ENCODE measurements around the gene SCYGR8.
A peak's percentile ranks its signal among the peaks of the same experiment; 100 is the strongest.
"Not testable (repeated sequence)": the region's sequence is repeated elsewhere in the genome, so short reads cannot be mapped to it uniquely, and the experiment has no call there.

Gene SCYGR8

DNA sequence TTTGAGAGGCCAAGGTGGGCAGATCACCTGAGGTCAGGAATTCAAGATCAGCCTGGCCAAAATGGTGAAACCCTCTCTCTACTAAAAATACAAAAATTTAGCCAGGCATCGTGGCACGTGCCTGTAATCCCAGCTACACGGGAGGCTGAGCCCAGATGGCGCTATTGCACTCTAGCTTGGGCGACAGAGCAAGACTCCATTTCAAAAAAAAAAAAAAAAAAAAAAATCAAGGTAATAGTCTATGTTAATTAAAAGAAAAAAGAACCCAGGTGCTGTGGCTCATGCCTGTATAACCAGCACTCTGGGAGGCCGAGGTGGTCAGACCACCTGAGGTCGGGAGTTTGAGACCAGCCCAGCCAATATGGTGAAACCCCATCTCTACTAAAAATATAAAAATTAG is 5.0 kb upstream of the SCYGR8 start:
- ATAC-seq (ENCODE audit: insufficient read depth, low read depth); H3K4me1 ChIP-seq (ENCODE audit: insufficient read depth, low read length); DNase-seq; H3K4me3 ChIP-seq (ENCODE audit: low read depth in 1 of 2, low read length in 2 of 2); H3K27me3 ChIP-seq (ENCODE audit: insufficient read depth, low read length, poor library complexity); H4K20me1 ChIP-seq (ENCODE audit: insufficient read depth, low read length); H3K4me2 ChIP-seq (ENCODE audit: insufficient read depth, low read length); H3K27ac ChIP-seq (ENCODE audit: low read length); H3K9me3 ChIP-seq (ENCODE audit: insufficient read depth, low read length, severe bottlenecking); H3K79me2 ChIP-seq (ENCODE audit: insufficient read depth, low read length); H2AFZ ChIP-seq (ENCODE audit: low read depth, low read length); H3K36me3 ChIP-seq (ENCODE audit: insufficient read depth, low read length); H3K9ac ChIP-seq (ENCODE audit: low read depth, low read length): not testable (repeated sequence)
- TF ChIP-seq, protein P1, sequence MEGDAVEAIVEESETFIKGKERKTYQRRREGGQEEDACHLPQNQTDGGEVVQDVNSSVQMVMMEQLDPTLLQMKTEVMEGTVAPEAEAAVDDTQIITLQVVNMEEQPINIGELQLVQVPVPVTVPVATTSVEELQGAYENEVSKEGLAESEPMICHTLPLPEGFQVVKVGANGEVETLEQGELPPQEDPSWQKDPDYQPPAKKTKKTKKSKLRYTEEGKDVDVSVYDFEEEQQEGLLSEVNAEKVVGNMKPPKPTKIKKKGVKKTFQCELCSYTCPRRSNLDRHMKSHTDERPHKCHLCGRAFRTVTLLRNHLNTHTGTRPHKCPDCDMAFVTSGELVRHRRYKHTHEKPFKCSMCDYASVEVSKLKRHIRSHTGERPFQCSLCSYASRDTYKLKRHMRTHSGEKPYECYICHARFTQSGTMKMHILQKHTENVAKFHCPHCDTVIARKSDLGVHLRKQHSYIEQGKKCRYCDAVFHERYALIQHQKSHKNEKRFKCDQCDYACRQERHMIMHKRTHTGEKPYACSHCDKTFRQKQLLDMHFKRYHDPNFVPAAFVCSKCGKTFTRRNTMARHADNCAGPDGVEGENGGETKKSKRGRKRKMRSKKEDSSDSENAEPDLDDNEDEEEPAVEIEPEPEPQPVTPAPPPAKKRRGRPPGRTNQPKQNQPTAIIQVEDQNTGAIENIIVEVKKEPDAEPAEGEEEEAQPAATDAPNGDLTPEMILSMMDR (IDR thresholded peaks at IDR 0.05; ENCODE audit: borderline replicate concordance, extremely low read depth, low read length, poor library complexity, severe bottlenecking) = peak; percentile 12

DNA sequence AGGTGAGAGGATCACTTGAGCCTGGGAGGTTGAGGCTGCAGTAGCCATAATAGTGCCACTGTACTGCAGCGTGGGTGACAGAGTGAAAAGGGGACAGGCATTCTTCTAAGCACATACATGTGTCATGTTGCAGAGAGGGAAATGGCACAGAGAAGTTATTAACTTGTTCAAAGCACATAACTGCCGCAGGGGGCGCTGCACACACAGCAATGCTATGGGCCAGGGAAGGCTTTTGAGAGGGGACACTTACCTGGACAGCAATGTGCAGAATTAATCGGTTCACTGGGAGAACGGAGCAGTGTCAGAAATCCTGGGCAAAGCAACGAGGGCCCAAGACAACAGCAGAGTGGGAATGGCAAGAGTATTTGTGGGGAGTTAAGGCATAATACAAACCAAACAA is 2.4 kb downstream of the SCYGR8 start:
- no peaks in the 10 kb centered on the region for H3K36me3 ChIP-seq (ENCODE audit: insufficient read depth, low read length)
- no peaks in the 10 kb centered on the region for H3K9me3 ChIP-seq (ENCODE audit: insufficient read depth, low read length, severe bottlenecking)
- H3K27me3 ChIP-seq (ENCODE audit: insufficient read depth, low read length, poor library complexity) = no peaks in the 10 kb centered on the region
- DNase-seq (no peak), ATAC-seq (ENCODE audit: insufficient read depth, low read depth) (no peak)
- no peaks in the 10 kb centered on the region for H3K4me1 ChIP-seq (ENCODE audit: insufficient read depth, low read length)
- TF ChIP-seq, protein P1 (IDR thresholded peaks at IDR 0.05; ENCODE audit: borderline replicate concordance, extremely low read depth, low read length, poor library complexity, severe bottlenecking) = no peak
- TF ChIP-seq EZH2 (IDR thresholded peaks at IDR 0.05; ENCODE audit: borderline replicate concordance, low read depth, low read length, severe bottlenecking) = no peak
- H3K79me2 ChIP-seq (ENCODE audit: insufficient read depth, low read length) = no peaks in the 10 kb centered on the region
- H4K20me1 ChIP-seq (ENCODE audit: insufficient read depth, low read length) = no peaks in the 10 kb centered on the region
- no peak overlapping the region for H3K9ac ChIP-seq (ENCODE audit: low read depth, low read length)
- H2AFZ ChIP-seq (ENCODE audit: low read depth, low read length) = no peak overlapping the region
- H3K4me3 ChIP-seq (ENCODE audit: low read depth in 1 of 2, low read length in 2 of 2) = no peak overlapping the region
- no peak overlapping the region for H3K27ac ChIP-seq (ENCODE audit: low read length)
- no peak overlapping the region for H3K4me2 ChIP-seq (ENCODE audit: insufficient read depth, low read length)

DNA sequence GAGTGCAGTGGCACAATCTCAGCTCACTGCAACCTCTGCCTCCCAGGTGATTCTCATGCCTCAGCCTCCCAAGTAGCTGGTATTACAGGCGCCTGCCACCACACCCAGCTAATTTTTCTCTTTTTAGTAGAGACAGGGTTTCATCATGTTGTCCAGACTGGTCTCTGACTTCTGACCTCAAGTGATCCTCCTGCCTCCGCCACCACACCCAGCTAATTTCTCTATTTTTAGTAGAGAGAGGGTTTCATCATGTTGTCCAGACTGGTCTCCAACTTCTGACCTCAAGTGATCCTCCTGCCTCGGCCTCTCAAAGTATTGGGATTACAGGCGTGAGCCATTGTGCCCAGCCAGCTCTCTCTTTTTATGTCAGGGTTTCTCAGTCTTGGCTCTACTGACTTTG is 10.6 kb downstream of the SCYGR8 start:
- H3K36me3 ChIP-seq (ENCODE audit: insufficient read depth, low read length); H3K4me3 ChIP-seq (ENCODE audit: low read depth in 1 of 2, low read length in 2 of 2); H2AFZ ChIP-seq (ENCODE audit: low read depth, low read length); H3K79me2 ChIP-seq (ENCODE audit: insufficient read depth, low read length); H3K9me3 ChIP-seq (ENCODE audit: insufficient read depth, low read length, severe bottlenecking); H3K27ac ChIP-seq (ENCODE audit: low read length); H3K4me2 ChIP-seq (ENCODE audit: insufficient read depth, low read length); H3K4me1 ChIP-seq (ENCODE audit: insufficient read depth, low read length); DNase-seq; H3K9ac ChIP-seq (ENCODE audit: low read depth, low read length); ATAC-seq (ENCODE audit: insufficient read depth, low read depth); H3K27me3 ChIP-seq (ENCODE audit: insufficient read depth, low read length, poor library complexity); H4K20me1 ChIP-seq (ENCODE audit: insufficient read depth, low read length): not testable (repeated sequence)

DNA sequence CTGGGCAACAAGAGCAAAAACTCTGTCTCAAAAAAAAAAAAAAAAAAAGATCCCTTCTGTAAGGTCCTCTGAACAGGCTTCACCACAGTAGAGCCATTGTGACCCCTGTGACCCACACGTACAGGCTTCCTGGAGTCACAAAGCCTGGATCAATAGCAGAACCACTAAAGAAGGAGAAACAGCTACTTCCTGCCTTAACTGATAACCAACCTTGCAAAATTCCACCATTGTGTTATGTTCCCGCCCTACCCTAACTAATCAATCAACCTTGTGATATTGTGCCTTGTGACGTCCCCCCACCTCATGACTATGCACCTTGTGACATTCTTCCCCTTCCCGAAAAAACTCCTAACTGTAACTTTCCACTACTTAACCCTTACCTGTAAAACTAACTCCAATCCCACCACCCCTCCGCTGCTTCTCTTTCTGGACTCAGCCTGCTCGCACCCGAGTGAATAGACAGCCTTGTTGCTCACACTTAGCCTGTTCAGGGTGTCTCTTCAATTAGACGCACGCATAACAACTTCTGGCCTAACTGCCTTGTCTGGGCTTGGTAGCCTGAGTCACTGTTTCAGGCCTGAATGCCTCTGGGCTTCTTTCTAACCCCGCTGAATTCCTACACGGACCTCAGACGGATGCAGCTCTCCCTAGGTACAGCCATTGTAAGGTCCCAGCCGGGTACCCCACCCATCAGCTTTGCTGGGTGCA is 13.9 kb downstream of the SCYGR8 start:
- Histone ChIP-seq H3K27me3 (ENCODE audit: insufficient read depth, low read length, poor library complexity) (no peaks in the 10 kb centered on the region), H3K4me1 (ENCODE audit: insufficient read depth, low read length) (no peaks in the 10 kb centered on the region), H3K9me3 (ENCODE audit: insufficient read depth, low read length, severe bottlenecking) (no peaks in the 10 kb centered on the region), H3K79me2 (ENCODE audit: insufficient read depth, low read length) (no peaks in the 10 kb centered on the region), H3K4me3 (ENCODE audit: low read depth in 1 of 2, low read length in 2 of 2) (no peak overlapping the region), H3K36me3 (ENCODE audit: insufficient read depth, low read length) (no peaks in the 10 kb centered on the region), H3K27ac (ENCODE audit: low read length) (no peak overlapping the region), H3K9ac (ENCODE audit: low read depth, low read length) (no peak overlapping the region), H4K20me1 (ENCODE audit: insufficient read depth, low read length) (no peaks in the 10 kb centered on the region), H2AFZ (ENCODE audit: low read depth, low read length) (no peak overlapping the region), H3K4me2 (ENCODE audit: insufficient read depth, low read length) (no peak overlapping the region)
- ATAC-seq (ENCODE audit: insufficient read depth, low read depth) (no peak), DNase-seq (no peak)
- TF ChIP-seq, protein P1 (IDR thresholded peaks at IDR 0.05; ENCODE audit: borderline replicate concordance, extremely low read depth, low read length, poor library complexity, severe bottlenecking) = no peak
- TF ChIP-seq EZH2 (IDR thresholded peaks at IDR 0.05; ENCODE audit: borderline replicate concordance, low read depth, low read length, severe bottlenecking) = no peak
